ENCODE data around the gene LDLRAD3.

DNA sequence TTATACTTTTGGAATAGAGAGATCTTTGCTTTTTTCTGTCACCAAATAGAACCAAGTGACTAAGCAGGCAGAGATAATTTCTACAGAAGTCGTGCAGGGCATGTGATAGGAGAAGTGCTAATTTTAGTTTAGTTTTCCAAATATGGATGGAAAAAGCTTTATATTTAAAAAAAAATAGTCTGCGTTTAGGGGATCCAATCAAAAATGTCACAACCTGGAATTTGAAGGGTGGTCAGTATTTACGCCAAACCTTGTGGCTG lies 165.7 kb downstream of the LDLRAD3 start:
- TF ChIP-seq POLR2A (IDR thresholded peaks at IDR 0.05; ENCODE audit: low read length) (no peak), GATA1 (IDR thresholded peaks at IDR 0.05; ENCODE audit: low read depth, low read length) (no peak)

Data from erythroblast (primary cell).